Heart left ventricle (tissue), 13 donors: Measurements from ENCODE around the gene CASZ1.

Experiments
- CTCF ChIP-seq, 12 donors: fragments of 200-600 bp; sonication (generic) in 4 of 12; IDR thresholded peaks; one replicate each; pipeline versions ENCODE4 v1.5.0 to v1.8.0; 2018 to 2022; ENCODE audit warnings: antibody characterized with exemption in 12 of 12, mild to moderate bottlenecking in 5 of 12
- POLR2A ChIP-seq, 2 donors: fragments of 450-650 bp; IDR thresholded peaks; one replicate each; pipeline ENCODE4 v1.6.1; 2017; ENCODE audit warnings: antibody characterized with exemption in 2 of 2, mild to moderate bottlenecking in 2 of 2, moderate library complexity in 2 of 2
- donor health status: ischemic (EF 13 %, LVEDD 7.1; RV severe dilation, severe dysfunction).
- donor health status: DM: no; HTN: yes; CAD: no.
- donor health status: DM: no; HTN: no; CAD: no.
- donor health status: ischemic (EF 25% LVEDD 6.9; RV normal size, moderate dysfunction).
- donor health status: ischemic (EF 25% LVEDD 5.7; RV mildly dilated, moderate dysfunction).
- donor health status: ischemic (EF 35%, LVEDD 5.7; RV mildly dilated, moderate dysfunction).
- donor health status: nonischemic (EF 11% LVEDD 7.7; RV severe dilation, severe dysfunction).
- donor health status: DM: yes; HTN: yes; CAD: no.
- donor health status: PGD.
- donor health status: ischemic (EF 29% LVEDD 5.4; RV normal size, mild dysfunction).
- donor health status: nonischemic (EF 23%, LVEDD 6.1; RV moderate dilation, normal function).

GRCh38 chr1:10727751-10728232 lies 68.7 kb downstream of the CASZ1 start:
- TF ChIP-seq POLR2A (IDR thresholded peaks at IDR 0.05) (no peak), CTCF (IDR thresholded peaks at IDR 0.05) (no peak)
